GM13976 (cell line): ENCODE data around the gene GAPT.
"Not testable (repeated sequence)": the region's sequence is repeated elsewhere in the genome, so short reads cannot be mapped to it uniquely, and the experiment has no call there.

Experiments used
- DNase-seq: peaks from one replicate; pipeline ENCODE4 v3.0.0; 2012; ENCODE audit warnings: low spot score
- CTCF ChIP-seq: IDR thresholded peaks from 2 replicates; pipeline ENCODE4 v1.5.1; 2012; ENCODE audit warnings: borderline replicate concordance, mild to moderate bottlenecking; ENCODE audit not compliant: insufficient read depth; ENCODE audit errors: extremely low read depth, missing control alignments, control extremely low read depth
- in situ Hi-C: fragments of 300-500 bp; cut with MboI; formaldehyde crosslinking; loops from one replicate; pipeline ENCODE4 v1.12.0; 2022; ENCODE audit warnings: low sequenced_read_pairs, mixed read lengths, inconsistent platforms; ENCODE audit not compliant: unreplicated experiment

Gene GAPT

GRCh38 chr5:58505971-58506640, 14.9 kb downstream of the GAPT start:
- in situ Hi-C loops = no loop called here
- DNase-seq = no peak
- TF ChIP-seq CTCF = no peak

GRCh38 chr5:58507715-58508114, 16.5 kb downstream of the GAPT start:
- no peak for TF ChIP-seq CTCF
- DNase-seq = no peak
- in situ Hi-C loops = no loop called here

- in situ Hi-C loops = no loop called here
- TF ChIP-seq CTCF = no peak
These were observed 26.0 kb downstream of the GAPT start for GRCh38 chr5:58517198-58517597.

GRCh38 chr5:58523956-58524355, 32.7 kb downstream of the GAPT start:
- no peak for TF ChIP-seq CTCF
- DNase-seq = no peak
- in situ Hi-C loops = no loop called here

More at GRCh38 chr5:58517198-58517597, 26.0 kb downstream of the GAPT start:
- DNase-seq = no peak

- no peak for DNase-seq
- in situ Hi-C loops = no loop called here
- TF ChIP-seq CTCF = no peak
These were observed 33.3 kb downstream of the GAPT start for GRCh38 chr5:58524571-58524970.

GRCh38 chr5:58530942-58531490, 39.8 kb downstream of the GAPT start:
- TF ChIP-seq CTCF = no peak
- DNase-seq = no peak

GRCh38 chr5:58541935-58542334, 50.7 kb downstream of the GAPT start:
- DNase-seq, in situ Hi-C loops: not testable (repeated sequence)

More at GRCh38 chr5:58530942-58531490, 39.8 kb downstream of the GAPT start:
- in situ Hi-C loops = no loop called here
